HG03064 (cell line): Measurements from ENCODE around the gene MACF1.
"Not testable (repeated sequence)": the region's sequence is repeated elsewhere in the genome, so short reads cannot be mapped to it uniquely, and the experiment has no call there.

Experiments
- ATAC-seq: cut with Tn5 transposase; IDR thresholded peaks from one replicate; pipeline ENCODE4 v1.9.1; 2021; ENCODE audit warnings: low read depth; ENCODE audit not compliant: unreplicated experiment

MACF1 gene

DNA sequence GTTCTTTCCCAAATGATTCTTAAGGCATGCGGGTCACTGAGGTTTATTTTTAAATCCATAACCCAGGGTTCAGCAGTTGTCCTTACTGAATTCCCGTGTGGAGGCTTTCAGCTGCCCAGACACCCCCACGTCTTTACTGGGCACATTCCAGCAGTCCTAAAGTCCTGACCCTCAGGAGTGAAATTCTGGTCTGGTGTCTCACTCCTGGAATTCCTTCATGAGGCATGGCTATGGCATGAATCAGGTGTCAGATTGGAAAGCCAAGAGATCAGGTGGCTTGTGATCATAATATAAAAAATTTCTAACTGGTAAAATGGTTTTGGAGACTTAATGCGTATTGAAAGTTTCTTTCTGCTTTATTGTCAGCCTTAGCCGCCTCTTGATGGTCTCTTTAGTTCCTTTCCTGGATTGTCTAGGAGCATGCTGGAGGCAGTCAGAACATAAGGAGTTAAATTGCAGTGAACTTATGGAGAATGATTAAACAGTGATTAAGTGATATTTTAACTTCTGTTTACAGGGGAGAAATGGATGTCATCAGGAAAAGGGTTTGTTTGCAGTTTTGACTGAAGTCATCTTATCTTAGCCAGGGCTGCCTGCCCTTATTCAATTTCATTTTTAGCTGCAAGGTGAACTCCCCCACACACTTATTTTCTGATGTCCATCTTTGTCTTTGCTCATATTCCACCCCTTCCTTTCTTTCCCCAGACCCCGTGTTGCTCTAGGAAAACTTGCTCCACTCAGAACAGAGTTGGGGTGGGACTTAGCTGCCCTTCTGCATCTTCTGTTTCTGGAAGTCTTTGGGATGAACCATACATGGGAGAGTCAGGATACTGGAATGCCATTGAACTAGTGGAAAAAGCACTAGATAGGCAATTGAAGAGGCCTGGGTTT, 25.7 kb upstream of the MACF1 start:
- ATAC-seq = no peak

DNA sequence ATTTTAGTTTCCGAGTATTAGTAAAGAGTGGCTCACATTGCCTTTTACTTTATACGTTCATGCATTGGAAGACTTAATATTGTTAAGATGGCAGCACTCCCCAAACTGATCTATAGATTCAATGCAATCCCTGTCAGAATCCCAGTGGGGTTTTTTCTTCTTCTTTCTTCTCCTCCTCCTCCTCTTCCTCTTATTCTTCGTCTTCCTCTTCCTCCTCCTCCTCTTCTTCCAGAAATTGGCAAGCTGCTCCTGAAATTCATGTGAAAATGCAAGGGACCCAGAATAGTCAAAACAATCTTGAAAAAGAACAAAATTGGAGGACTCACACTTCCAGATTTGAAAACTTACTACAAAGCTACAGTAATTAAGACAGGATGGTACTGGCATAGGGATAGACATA, 23.2 kb upstream of the MACF1 start:
- no peak for ATAC-seq

- no peak for ATAC-seq
These were observed 21.7 kb upstream of the MACF1 start for GRCh38 chr1:39182804-39183203.

DNA sequence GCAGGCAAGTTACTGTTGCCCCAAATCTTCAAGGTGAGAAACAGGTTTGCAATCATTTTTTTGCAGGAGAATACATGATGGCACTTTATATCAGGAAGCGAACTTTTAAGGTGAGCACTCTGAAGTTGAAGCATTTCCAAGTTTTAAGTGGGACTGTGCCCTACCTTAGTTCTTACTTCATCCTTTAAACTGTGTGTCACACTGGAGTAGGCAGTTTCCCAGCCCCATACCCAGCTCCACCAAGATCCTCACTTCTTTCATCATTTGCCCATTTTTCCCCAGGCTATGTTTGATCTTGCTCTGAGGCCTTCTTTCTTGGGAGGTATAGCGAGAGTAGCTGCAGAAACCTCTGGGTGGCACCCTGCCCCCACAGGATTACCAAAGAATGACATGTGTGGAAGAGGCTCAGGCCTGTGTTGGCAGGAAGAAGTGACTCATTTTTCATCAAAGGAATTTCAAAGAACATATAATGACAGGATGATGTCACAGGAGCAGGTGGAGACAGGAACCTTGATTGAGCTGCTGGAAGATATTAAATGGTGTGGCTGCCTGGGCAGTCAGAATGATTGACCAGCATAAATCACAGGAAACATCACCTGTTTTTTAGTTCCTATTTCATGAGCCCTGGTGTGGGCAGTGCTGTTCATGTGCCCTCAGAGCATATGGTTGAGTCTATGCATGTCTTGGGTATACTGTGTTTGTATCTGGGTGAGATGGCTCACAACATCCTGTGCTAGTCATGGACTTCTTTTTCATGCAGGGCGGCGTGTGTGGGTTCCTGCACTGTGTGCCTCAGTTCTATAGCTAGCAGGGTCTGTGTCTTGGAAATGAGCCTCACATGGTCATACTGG, 20.8 kb upstream of the MACF1 start:
- no peak for ATAC-seq

GRCh38 chr1:39184354-39184818, 20.1 kb upstream of the MACF1 start:
- no peak for ATAC-seq

DNA sequence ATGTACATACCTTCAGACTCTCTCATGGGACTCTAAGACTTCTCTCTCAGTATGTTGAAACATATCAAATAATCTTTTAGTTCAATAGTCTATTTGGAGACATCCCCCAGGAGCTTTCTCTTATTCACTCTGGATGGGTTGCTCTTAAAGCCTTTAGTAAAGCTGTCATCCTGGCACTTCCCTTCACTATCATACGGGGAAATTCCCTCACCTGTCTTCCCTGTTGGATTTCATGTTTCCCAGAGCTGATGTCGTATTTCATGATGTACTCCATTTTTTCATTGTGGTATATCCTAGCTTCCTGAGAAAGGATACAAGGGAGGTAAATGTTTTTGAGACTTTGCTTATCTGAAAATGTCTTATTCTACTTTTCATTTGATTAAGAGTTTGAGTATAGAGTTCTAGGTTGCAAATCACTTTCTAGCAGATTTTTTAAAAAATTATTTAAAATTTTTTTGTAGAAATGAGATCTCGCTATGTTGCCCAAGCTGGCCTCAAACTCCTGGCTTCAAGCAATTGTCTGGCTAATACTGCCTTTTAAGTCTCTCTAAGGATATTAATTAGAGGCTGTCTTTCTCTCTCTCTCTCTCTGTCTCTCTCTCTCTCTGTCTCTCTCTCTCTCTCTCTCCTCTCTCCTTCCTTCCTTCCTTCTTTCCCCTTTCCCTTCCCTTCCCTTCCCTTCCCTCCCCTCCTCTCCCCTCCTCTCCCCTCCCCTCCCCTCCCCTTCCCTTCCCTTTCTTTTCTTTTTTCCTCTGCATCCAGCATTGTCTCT, 17.0 kb upstream of the MACF1 start:
- ATAC-seq = no peak

DNA sequence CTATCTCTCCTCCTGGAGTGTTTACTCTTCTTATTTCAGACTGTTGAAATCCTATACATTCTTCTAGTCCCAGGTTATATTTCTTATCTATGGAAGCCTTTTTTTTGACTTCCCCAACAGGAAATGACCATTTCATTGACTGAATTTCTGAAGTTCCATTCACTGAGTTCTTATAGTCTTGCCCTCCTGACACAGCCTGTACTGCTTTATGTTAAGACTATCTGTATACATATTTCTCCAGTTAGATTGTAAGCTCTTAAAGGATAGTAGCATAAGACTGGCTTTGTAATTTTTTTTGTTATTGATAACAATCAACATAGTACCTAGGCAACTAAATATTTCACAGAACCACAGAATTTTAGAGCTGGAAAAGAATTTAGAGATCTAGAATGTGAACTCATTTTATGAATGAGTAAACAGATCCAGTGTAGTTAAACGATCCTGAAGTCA, 14.9 kb upstream of the MACF1 start:
- ATAC-seq = no peak

GRCh38 chr1:39190096-39190495, 14.4 kb upstream of the MACF1 start:
- no peak for ATAC-seq

DNA sequence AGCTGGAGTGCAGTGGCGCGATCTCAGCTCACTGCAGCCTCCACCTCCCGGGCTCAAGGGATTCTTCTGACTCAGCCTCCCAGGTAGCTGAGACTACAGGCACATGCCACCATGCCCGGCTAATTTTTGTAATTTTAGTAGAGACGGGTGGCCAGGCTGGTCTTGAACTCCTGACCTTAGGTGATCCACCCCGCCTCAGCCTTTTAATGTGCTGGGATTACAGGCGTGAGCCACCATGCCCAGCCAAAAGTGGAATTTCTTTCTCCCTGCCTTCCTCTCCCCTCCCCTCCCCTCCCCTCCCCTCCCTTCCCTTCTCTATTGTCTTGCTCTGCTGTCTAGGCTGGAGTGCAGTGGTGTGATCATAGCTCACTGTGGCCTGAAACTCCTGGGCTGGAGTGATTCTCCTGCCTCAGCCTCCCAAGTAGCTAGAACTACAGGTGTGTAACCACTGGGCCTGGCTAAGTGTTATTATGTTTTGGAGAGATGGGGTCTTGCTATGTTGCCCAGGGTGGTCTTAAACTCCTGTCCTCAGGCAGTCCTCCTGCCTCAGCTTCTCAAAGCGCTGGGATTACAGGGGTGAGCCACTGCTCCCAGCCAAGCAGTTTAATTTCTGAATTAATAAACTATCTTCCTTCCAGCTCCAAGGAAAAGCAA, 10.0 kb upstream of the MACF1 start:
- no peak for ATAC-seq

DNA sequence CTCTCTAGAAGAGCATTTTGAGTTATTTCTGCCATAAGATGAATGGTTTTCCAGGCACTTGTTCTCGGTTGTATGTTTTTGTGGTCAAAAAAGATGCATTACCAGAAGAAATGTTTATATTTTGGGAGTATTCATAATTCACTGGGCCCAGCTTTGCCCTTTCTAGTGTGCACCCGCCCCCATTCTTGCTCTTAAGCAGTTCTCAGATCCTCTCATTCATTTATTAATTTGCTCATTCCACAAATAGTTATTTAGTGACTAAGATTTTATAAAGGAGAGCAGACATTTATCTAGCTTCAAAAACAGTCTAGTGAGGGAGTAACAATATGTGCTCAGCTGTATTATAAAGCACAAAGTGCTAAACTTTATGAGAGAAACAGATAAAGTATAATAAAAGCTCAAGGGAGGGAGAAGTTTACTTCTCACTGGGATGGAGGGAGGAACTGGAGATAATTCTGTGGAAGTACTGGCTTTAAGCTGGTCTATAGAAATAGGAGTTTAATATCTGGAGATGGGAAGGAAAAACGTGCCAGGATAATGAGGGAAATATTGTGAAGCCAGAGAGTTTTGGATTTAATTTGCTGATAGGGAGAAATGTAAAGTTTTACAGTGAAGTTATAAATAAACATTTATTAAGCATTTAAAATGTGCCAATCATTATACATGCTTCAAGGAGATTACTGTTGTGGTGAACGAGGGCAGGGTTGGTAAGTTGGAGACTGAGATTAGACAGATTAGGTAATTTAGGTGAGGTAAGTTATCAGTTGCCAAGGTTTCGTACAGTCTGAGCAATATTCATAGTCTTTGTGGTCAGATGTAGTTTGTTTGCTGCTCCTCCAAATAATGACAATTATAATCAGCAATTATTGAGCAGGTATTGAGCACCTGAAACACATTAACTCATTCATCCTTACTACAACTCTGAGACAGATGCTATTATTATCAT, 9.1 kb upstream of the MACF1 start:
- no peak for ATAC-seq

DNA sequence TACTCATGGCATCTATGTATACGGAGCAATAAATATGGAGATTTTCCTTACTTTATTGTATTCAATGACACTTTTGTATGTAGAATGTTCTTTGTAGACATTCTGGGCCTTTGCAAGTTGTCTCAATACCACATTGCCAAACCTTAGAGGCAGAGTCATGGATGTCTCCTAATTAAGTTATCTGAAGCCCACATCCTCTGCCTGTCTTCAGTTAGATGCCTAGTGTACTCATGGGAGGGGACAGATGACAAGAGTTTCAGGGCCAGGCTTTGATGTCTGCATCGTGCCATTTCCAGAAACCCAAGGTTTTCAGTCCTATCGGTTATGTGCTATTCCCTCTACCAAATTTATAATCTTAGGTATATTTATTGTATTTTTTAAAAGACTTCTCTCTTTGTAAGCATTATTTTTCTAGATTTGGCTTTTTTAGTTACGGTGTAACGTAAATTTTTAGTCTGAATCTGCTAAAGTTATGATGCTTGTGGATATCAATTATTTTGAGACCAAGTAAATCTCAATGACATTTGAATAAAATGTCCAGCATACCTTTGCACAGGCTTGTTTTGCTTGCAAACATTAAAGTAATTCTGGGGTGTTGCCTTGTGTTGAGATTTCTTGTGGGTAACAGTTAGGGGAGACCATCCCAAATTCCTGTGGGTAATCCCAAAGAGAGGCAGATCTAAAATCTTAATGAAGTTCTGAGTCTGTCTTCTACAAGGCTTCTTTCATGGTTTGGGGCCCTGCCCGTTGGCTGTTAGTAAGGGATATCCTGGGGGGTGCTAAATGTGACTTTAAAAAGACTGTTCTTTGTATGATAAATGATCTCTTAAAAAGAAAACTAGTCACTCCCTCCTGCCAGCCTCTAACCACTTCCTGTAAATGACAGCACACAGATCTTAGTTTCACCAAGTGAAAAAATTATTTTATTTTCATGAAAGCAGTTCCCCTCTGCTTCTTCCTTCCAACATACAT, 8.0 kb upstream of the MACF1 start:
- ATAC-seq = no peak

DNA sequence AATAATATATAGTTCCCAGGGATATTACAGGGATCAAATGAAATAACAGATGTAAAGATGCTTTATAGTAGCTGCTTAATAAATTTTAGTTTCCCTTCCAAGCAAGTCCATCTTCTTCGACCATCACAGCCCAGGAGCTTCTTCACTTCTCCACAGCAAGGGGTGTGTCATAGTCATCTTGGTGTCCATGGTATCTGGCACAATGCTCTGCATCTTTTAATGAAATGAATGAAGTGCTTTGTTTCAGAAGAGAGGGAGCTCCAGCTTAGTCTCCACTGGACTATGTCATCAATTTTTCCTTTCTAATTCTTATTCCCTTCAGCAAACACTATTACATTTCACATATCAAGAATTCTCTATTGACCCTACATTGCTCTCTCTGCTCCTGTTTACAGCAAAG, 4.9 kb upstream of the MACF1 start:
- no peak for ATAC-seq

DNA sequence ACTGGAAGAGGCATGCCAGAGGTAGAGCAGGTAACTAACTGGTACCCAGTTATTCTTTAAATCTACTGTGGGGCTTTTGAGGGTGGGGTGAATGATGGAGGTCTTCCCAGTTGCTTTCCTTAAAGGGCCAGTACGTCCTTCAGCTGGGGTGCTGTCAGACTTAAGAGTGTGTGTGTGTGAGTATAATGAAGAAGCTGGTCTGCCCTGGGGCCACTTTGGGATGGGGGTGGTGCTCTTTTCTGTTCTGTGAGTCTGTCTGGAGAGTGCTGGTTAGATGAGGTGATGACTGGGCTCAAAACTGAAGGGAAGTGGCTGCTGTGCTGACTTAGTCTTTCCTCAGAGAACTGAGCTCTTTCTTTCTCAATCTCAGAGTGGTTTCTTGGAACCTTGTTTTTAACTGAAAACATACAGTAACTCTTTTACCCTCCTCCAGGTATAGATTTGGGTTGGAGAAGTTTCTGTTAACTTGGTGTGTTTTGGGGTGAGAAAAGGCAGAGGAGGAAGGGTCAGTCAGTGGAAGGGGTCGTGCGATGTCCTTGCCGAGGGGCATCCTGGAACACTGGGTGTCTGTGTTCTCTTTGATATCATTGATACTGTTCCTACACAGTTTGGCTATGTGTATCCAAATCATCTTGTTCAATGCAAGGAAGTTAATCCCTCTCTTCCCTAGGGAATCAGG, 746 bp downstream of the MACF1 start:
- no peak for ATAC-seq

DNA sequence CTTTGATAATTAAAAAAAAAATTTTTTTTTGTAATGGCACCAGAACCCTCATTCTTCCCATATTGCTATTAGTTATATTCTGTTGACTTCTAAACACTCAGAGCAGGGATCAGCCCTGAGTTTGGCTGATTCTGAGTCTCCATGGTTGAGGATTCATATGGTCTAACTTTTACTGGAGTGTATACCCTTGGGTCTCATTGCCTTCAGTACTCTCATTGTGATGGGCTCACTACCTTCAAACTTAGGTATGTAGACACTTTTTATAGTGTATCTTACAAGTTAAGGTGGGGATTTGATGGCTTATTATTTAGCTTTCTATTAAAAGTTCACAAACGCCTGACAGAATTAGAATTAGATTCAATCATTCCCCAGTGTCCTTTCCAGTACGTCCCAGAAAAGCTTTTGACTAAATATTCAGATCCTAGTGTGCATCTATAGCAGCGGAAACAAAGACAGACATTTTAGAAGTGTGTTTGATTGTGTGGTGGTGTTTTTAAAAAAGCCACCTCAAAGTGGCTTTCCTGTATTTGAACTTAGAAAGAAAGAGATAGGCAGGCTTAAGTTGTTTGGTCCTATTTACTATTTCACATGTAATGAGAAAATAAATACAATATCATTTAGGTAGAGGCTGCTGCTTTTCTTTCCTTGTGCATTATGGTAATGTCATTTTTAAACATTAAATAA, 1.4 kb downstream of the MACF1 start:
- no peak for ATAC-seq

- not testable (repeated sequence) for ATAC-seq
These were observed 3.9 kb downstream of the MACF1 start for GRCh38 chr1:39208360-39208759.

- ATAC-seq = no peak
These were observed 6.2 kb downstream of the MACF1 start for GRCh38 chr1:39210649-39211048.

DNA sequence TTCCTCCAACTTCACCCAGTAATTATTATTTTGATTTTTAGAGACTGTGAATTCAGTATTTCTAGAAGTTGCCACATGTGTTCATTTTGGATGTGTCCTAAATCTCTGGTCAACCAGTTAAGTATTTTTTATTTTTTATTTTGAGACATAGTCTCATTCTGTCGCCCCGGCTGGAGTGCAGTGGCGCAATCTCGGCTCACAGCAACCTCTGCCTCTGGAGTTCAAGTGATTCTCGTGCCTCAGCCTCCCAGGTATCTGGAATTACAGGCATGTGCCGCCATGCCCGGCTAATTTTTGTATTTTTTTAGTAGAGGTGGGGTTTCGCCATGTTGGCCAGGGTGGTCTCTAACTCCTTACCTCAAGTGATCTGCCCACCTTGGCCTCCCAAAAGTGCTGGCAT, 8.0 kb downstream of the MACF1 start:
- no peak for ATAC-seq
